ENCODE data around the gene KRT78. TPM values are rescaled to one million over a fixed set of nuclear protein-coding genes. Genes with fewer than 3 reads are reported as not detected.

The KRT78 gene
- total and polyA plus RNA-seq, 2 donors (not counting 1 experiment from before 2014, with no cell fraction given): not detected

GRCh38 chr12:52794479-52795331, 54.1 kb downstream of the KRT78 start:
- H3K4me1 Mint-ChIP-seq: no peaks in the 10 kb centered on the region
- H3K9me3 Mint-ChIP-seq (ENCODE audit: insufficient read depth): no peaks in the 10 kb centered on the region
- ATAC-seq (ENCODE audit: low read depth) (no peak), DNase-seq (no peak)
- Histone ChIP-seq H3K9ac (ENCODE audit: low read length) (no peak overlapping the region), H3K4me2 (replicated peaks; ENCODE audit: low read depth, low read length, poor library complexity, severe bottlenecking) (no peak overlapping the region), H3K36me3 (replicated peaks in 1 of 2; ENCODE audit: control extremely low read depth in 1 of 2, control insufficient read depth in 1 of 2, extremely low read depth in 1 of 2, insufficient read depth in 2 of 2, low read length in 1 of 2) (no peaks in the 10 kb centered on the region), H3K79me2 (ENCODE audit: control insufficient read depth, insufficient read depth, low read length) (no peaks in the 10 kb centered on the region), H3K4me3 (ENCODE audit: control extremely low read depth in 1 of 5, extremely low read depth in 1 of 5, insufficient read depth in 1 of 5, low read depth in 2 of 5, low read length in 4 of 5) (no peak overlapping the region), H3K9me3 (ENCODE audit: control extremely low read depth in 1 of 3, control insufficient read depth in 2 of 3, insufficient read depth in 1 of 3, low read length in 2 of 3) (peaks cover 0 to 5% (median 0%) of the 10 kb centered on the region in 3 donors), H3K27ac (ENCODE audit: low read length in 2 of 2) (no peak overlapping the region), H2AFZ (ENCODE audit: insufficient read depth, low read depth, low read length, poor library complexity, severe bottlenecking) (no peak overlapping the region), H4K20me1 (ENCODE audit: control insufficient read depth, insufficient read depth, low read length, poor library complexity, severe bottlenecking) (no peaks in the 10 kb centered on the region), H3K27me3 (replicated peaks in 1 of 4; ENCODE audit: control extremely low read depth in 1 of 4, control insufficient read depth in 3 of 4, insufficient read depth in 4 of 4, low read length in 3 of 4) (peaks cover 0 to 9% (median 4%) of the 10 kb centered on the region in 4 experiments), H3K4me1 (ENCODE audit: control insufficient read depth in 2 of 2, insufficient read depth in 2 of 2, low read length in 2 of 2) (no peaks in the 10 kb centered on the region)
- TF ChIP-seq CTCF (IDR thresholded peaks at IDR 0.05): no peak
- TF ChIP-seq EZH2 (IDR thresholded peaks at IDR 0.05; ENCODE audit: borderline replicate concordance, insufficient read depth, low read depth, low read length, poor library complexity, severe bottlenecking): no peak
- ChIA-PET CTCF (no interaction called here), POLR2A (no interaction called here)
- WGBS (ENCODE audit: insufficient coverage): 76% methylated on average over 4 of the region's 5 CpGs
- H3K27me3 Mint-ChIP-seq: peaks cover 33% of the 10 kb centered on the region
- H3K4me3 Mint-ChIP-seq: no peak overlapping the region
- intact Hi-C loops (cut with micrococcal nuclease): no loop called here
- no peak overlapping the region for H3K27ac Mint-ChIP-seq
